ENCODE measurements around the gene CEMIP. TPM values are rescaled to one million over a fixed set of nuclear protein-coding genes. Genes with fewer than 3 reads are reported as not detected.

The CEMIP gene
- total and polyA plus RNA-seq, 2 of the 13 experiments (the other 11 are each of a cell fraction or from before 2014, with no cell fraction given): 4.3 to 28.5 TPM

GRCh38 chr15:80878242-80878866 lies 99.2 kb downstream of the CEMIP start (continued):
- TF ChIP-seq NFATC3 (CRISPR knock-in tag; IDR thresholded peaks at IDR 0.05): no peak
- TF ChIP-seq STAT5B (CRISPR knock-in tag; IDR thresholded peaks at IDR 0.05): no peak
- no peak for TF ChIP-seq ZBTB43 (CRISPR knock-in tag; conservative IDR thresholded peaks at IDR 0.05)
- no peak for TF ChIP-seq EP300 (IDR thresholded peaks at IDR 0.05; ENCODE audit: low read depth in 2 of 2, low read length in 2 of 2)
- TF ChIP-seq EP300 (CRISPR knock-in tag; IDR thresholded peaks at IDR 0.05; ENCODE audit: borderline replicate concordance): no peak
- TF ChIP-seq ZNF513 (CRISPR knock-in tag; conservative IDR thresholded peaks at IDR 0.05): no peak
- TF ChIP-seq ZFP37 (CRISPR knock-in tag; IDR thresholded peaks at IDR 0.05; ENCODE audit: borderline replicate concordance): no peak

GRCh38 chr15:80878867-80879250 lies 99.7 kb downstream of the CEMIP start:
- POLR2A ChIA-PET: no interaction called here

More at GRCh38 chr15:80878867-80879250, 99.7 kb downstream of the CEMIP start:
- no peak for TF ChIP-seq HDAC1 (CRISPR knock-in tag; IDR thresholded peaks at IDR 0.05)
- H3K4me2 ChIP-seq (ENCODE audit: low read depth, low read length): no peak overlapping the region
- CTCF ChIA-PET (ENCODE audit: low intra/inter-chr PET ratio, low total read pairs): no interaction called here
- H3K27me3 ChIP-seq (ENCODE audit: control insufficient read depth in 1 of 2, insufficient read depth in 2 of 2, low read length in 2 of 2): no peaks in the 10 kb centered on the region
- in situ Hi-C loops (cut with HindIII; ENCODE audit: extremely low pct_ligation_motif_present, low pct_unique_long_range_greater_than_20kb) (no loop called here), intact Hi-C loops (cut with micrococcal nuclease; ENCODE audit: unreplicated experiment) (no loop called here)
- H3K79me2 ChIP-seq (ENCODE audit: insufficient read depth, low read length): no peaks in the 10 kb centered on the region
- H3K36me3 ChIP-seq (replicated peaks in 1 of 2; ENCODE audit: control insufficient read depth in 1 of 2, insufficient read depth in 2 of 2, low read length in 2 of 2): peaks cover 21 to 63% of the 10 kb centered on the region in 2 experiments
- H3K4me1 ChIP-seq (ENCODE audit: insufficient read depth, low read length): no peaks in the 10 kb centered on the region
- no peak overlapping the region for H3K9ac ChIP-seq (ENCODE audit: insufficient read depth, low read depth, low read length)
- WGBS (ENCODE audit: low lambda C conversion rate): 94% methylated on average over 2 of the region's 2 CpGs
- no peaks in the 10 kb centered on the region for H4K20me1 ChIP-seq (ENCODE audit: insufficient read depth, low read length)
- H3K9me3 ChIP-seq (ENCODE audit: low read length): no peaks in the 10 kb centered on the region
- BruUV-seq (replicated peaks): no TSS peak
- H2AFZ ChIP-seq (ENCODE audit: low read length): no peak overlapping the region
- no peak overlapping the region for H3K4me3 ChIP-seq (replicated peaks in 1 of 3; ENCODE audit: insufficient read depth in 1 of 3, low read depth in 2 of 3, low read length in 3 of 3)
- FAIRE-seq (no peak), ATAC-seq (no peak), DNase-seq (ENCODE audit: low spot score) (no peak)
- no peak overlapping the region for H3K27ac ChIP-seq (ENCODE audit: extremely low read length, insufficient read depth, low read length)
